WTC11 (cell line): ENCODE measurements around the gene GRID2. TPM values are rescaled to one million over a fixed set of nuclear protein-coding genes. Genes with fewer than 3 reads are reported as not detected.

Experiments used
- ATAC-seq: fragments of 200-7000 bp; cut with Tn5 transposase; 2 replicates; pipeline ENCODE4 v1.10.0; 2021; ENCODE audit warnings: mild to moderate bottlenecking, moderate library complexity
- CTCF ChIA-PET: fragments of 300-600 bp; sonication (Branson Sonifier 250); formaldehyde crosslinking; loops from one replicate; lab custom pipeline; 2021; ENCODE audit warnings: antibody characterized with exemption; lab: Charles Lee
- POLR2A ChIA-PET: fragments of 350-600 bp; sonication (Branson Sonifier 250); formaldehyde crosslinking; loops from one replicate; lab custom pipeline; 2021; ENCODE audit warnings: antibody characterized with exemption; lab: Charles Lee
- DNase-seq: peaks from one replicate; pipeline ENCODE4 v3.0.0; 2021; ENCODE audit warnings: low spot score
- H3K27ac Mint-ChIP-seq: 2 replicates; pipeline ENCODE4 v1.8.0; 2021; ENCODE audit warnings: mixed read lengths
- H3K27me3 Mint-ChIP-seq: 2 replicates; pipeline ENCODE4 v1.8.0; 2021; ENCODE audit warnings: low read depth, mild to moderate bottlenecking, moderate library complexity, mixed read lengths
- H3K36me3 Mint-ChIP-seq: 2 replicates; pipeline ENCODE4 v1.8.0; 2021; ENCODE audit warnings: mixed read lengths
- H3K4me1 Mint-ChIP-seq: 2 replicates; pipeline ENCODE4 v1.8.0; 2022; ENCODE audit warnings: mixed read lengths
- H3K4me3 Mint-ChIP-seq: 2 replicates; pipeline ENCODE4 v1.8.0; 2021; ENCODE audit warnings: mild to moderate bottlenecking, moderate library complexity, mixed read lengths
- H3K9me3 Mint-ChIP-seq: 2 replicates; pipeline ENCODE4 v1.8.0; 2021; ENCODE audit warnings: mixed read lengths
- ATF1 ChIP-seq: sonication (generic); formaldehyde crosslinking; IDR thresholded peaks from 2 replicates; pipeline ENCODE4 v1.8.1; 2023; ENCODE audit warnings: mild to moderate bottlenecking, moderate library complexity, missing genetic modification reagents
- ATF6 ChIP-seq: sonication (generic); formaldehyde crosslinking; IDR thresholded peaks from 2 replicates; pipeline ENCODE4 v1.8.1; 2023; ENCODE audit warnings: mild to moderate bottlenecking, missing genetic modification reagents
- E2F5 ChIP-seq: sonication (generic); formaldehyde crosslinking; IDR thresholded peaks from 2 replicates; pipeline ENCODE4 v1.8.1; 2022; ENCODE audit warnings: mild to moderate bottlenecking, moderate library complexity, missing genetic modification reagents
- ESRRA ChIP-seq: sonication (generic); formaldehyde crosslinking; IDR thresholded peaks from 2 replicates; pipeline ENCODE4 v1.8.1; 2022; ENCODE audit warnings: mild to moderate bottlenecking, missing genetic modification reagents, borderline replicate concordance
- FOXK1 ChIP-seq: sonication (generic); formaldehyde crosslinking; IDR thresholded peaks from 2 replicates; pipeline ENCODE4 v1.8.0; 2022; ENCODE audit warnings: mild to moderate bottlenecking, moderate library complexity, missing genetic modification reagents
- GRHL2 ChIP-seq: fragments of 250-450 bp; sonication (Bioruptor Pico); IDR thresholded peaks from 2 replicates; pipeline ENCODE4 v1.8.0; 2022; ENCODE audit warnings: mild to moderate bottlenecking, moderate library complexity; ENCODE audit not compliant: insufficient replicate concordance, severe bottlenecking
- IRF2 ChIP-seq: sonication (generic); formaldehyde crosslinking; IDR thresholded peaks from 2 replicates; pipeline ENCODE4 v1.8.0; 2022; ENCODE audit warnings: low read depth, missing genetic modification reagents, borderline replicate concordance
- MYBL2 ChIP-seq: sonication (generic); formaldehyde crosslinking; IDR thresholded peaks from 2 replicates; pipeline ENCODE4 v1.8.1; 2023; ENCODE audit warnings: mild to moderate bottlenecking, moderate library complexity, missing genetic modification reagents
- NFATC4 ChIP-seq: fragments of 250-450 bp; sonication (Bioruptor Pico); IDR thresholded peaks from 2 replicates; pipeline ENCODE4 v1.9.0; 2021; ENCODE audit warnings: mild to moderate bottlenecking
- NFYB ChIP-seq: sonication (generic); formaldehyde crosslinking; conservative IDR thresholded peaks from 2 replicates; pipeline ENCODE4 v1.8.0; 2022; ENCODE audit warnings: low read depth, missing genetic modification reagents
- NR3C1 ChIP-seq: sonication (generic); formaldehyde crosslinking; conservative IDR thresholded peaks from 2 replicates; pipeline ENCODE4 v1.8.1; 2023; ENCODE audit warnings: low read depth, mild to moderate bottlenecking, missing genetic modification reagents
- RELA ChIP-seq: sonication (generic); formaldehyde crosslinking; IDR thresholded peaks from 2 replicates; pipeline ENCODE4 v1.8.1; 2022; ENCODE audit warnings: missing genetic modification reagents, mild to moderate bottlenecking, borderline replicate concordance
- TEAD1 ChIP-seq: sonication (generic); formaldehyde crosslinking; IDR thresholded peaks from 2 replicates; pipeline ENCODE4 v1.8.0; 2022; ENCODE audit warnings: mild to moderate bottlenecking, missing genetic modification reagents
- TP53 ChIP-seq: sonication (generic); formaldehyde crosslinking; IDR thresholded peaks from 2 replicates; pipeline ENCODE4 v1.8.1; 2023; ENCODE audit warnings: mild to moderate bottlenecking, missing genetic modification reagents
- ZMAT4 ChIP-seq: fragments of 250-450 bp; sonication (Bioruptor Pico); IDR thresholded peaks from 2 replicates; pipeline ENCODE4 v1.9.0; 2021; ENCODE audit warnings: mild to moderate bottlenecking
- ZNF281 ChIP-seq: sonication (generic); formaldehyde crosslinking; IDR thresholded peaks from 2 replicates; pipeline ENCODE4 v1.8.0; 2023; ENCODE audit warnings: mild to moderate bottlenecking, missing genetic modification reagents
- ZNF416 ChIP-seq: fragments of 250-450 bp; sonication (Bioruptor Pico); IDR thresholded peaks from 2 replicates; pipeline ENCODE4 v1.9.0; 2021; ENCODE audit warnings: mild to moderate bottlenecking, inconsistent platforms
- total RNA-seq: library from RNA; stranded (reverse); gene quantifications from 3 replicates; pipeline ENCODE4 v1.2.3, GENCODE V29; 2021
- TF ChIP-seq, protein P1 (sequence below): fragments of 200-600 bp; IDR thresholded peaks from 2 replicates; pipeline ENCODE4 v1.8.0; 2022; ENCODE audit warnings: antibody characterized with exemption
- TF ChIP-seq, protein P2 (sequence below): sonication (generic); formaldehyde crosslinking; conservative IDR thresholded peaks from 2 replicates; pipeline ENCODE4 v1.8.1; 2023; ENCODE audit warnings: mild to moderate bottlenecking, low read depth, missing genetic modification reagents, moderate library complexity
- TF ChIP-seq, protein P3 (sequence below): fragments of 250-450 bp; sonication (Bioruptor Pico); IDR thresholded peaks from 2 replicates; pipeline ENCODE4 v1.9.0; 2021; ENCODE audit warnings: moderate library complexity, mild to moderate bottlenecking, inconsistent platforms, borderline replicate concordance
- TF ChIP-seq, protein P4 (sequence below): sonication (generic); formaldehyde crosslinking; IDR thresholded peaks from 2 replicates; pipeline ENCODE4 v1.8.0; 2023; ENCODE audit warnings: missing genetic modification reagents
- TF ChIP-seq, protein P5 (sequence below): sonication (generic); formaldehyde crosslinking; IDR thresholded peaks from 2 replicates; pipeline ENCODE4 v1.8.0; 2022; ENCODE audit warnings: mild to moderate bottlenecking, missing genetic modification reagents

The GRID2 gene
- total RNA-seq, 1 experiment from 2014 or later = 26.8 TPM

DNA sequence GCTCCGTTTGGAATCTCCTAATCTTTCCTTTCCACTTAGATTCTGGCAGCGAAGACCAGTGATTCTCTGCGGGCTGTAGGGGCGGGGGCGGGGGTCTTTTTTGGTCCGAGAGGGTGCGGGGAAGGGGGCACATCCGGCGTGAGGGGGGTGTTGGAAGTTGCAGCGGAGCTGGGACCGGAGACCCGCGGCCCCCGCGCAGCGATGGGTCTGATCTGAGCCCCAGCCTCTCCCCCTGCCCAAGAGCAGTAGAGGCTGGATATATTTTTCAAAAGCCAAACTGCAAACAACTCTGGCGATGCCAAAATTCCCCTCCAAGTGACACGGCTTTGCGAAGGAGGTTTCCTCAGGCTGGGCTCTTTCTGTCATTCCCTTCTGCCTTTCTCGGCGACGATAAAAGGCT lies 355 bp downstream of the GRID2 start (continued):
- TF ChIP-seq, protein P1, sequence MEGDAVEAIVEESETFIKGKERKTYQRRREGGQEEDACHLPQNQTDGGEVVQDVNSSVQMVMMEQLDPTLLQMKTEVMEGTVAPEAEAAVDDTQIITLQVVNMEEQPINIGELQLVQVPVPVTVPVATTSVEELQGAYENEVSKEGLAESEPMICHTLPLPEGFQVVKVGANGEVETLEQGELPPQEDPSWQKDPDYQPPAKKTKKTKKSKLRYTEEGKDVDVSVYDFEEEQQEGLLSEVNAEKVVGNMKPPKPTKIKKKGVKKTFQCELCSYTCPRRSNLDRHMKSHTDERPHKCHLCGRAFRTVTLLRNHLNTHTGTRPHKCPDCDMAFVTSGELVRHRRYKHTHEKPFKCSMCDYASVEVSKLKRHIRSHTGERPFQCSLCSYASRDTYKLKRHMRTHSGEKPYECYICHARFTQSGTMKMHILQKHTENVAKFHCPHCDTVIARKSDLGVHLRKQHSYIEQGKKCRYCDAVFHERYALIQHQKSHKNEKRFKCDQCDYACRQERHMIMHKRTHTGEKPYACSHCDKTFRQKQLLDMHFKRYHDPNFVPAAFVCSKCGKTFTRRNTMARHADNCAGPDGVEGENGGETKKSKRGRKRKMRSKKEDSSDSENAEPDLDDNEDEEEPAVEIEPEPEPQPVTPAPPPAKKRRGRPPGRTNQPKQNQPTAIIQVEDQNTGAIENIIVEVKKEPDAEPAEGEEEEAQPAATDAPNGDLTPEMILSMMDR = no peak
- TF ChIP-seq NFYB = no peak
- TF ChIP-seq MYBL2 (CRISPR knock-in tag) = no peak
- TF ChIP-seq, protein P2, sequence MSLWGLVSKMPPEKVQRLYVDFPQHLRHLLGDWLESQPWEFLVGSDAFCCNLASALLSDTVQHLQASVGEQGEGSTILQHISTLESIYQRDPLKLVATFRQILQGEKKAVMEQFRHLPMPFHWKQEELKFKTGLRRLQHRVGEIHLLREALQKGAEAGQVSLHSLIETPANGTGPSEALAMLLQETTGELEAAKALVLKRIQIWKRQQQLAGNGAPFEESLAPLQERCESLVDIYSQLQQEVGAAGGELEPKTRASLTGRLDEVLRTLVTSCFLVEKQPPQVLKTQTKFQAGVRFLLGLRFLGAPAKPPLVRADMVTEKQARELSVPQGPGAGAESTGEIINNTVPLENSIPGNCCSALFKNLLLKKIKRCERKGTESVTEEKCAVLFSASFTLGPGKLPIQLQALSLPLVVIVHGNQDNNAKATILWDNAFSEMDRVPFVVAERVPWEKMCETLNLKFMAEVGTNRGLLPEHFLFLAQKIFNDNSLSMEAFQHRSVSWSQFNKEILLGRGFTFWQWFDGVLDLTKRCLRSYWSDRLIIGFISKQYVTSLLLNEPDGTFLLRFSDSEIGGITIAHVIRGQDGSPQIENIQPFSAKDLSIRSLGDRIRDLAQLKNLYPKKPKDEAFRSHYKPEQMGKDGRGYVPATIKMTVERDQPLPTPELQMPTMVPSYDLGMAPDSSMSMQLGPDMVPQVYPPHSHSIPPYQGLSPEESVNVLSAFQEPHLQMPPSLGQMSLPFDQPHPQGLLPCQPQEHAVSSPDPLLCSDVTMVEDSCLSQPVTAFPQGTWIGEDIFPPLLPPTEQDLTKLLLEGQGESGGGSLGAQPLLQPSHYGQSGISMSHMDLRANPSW (CRISPR knock-in tag) = no peak
- TF ChIP-seq, protein P3, sequence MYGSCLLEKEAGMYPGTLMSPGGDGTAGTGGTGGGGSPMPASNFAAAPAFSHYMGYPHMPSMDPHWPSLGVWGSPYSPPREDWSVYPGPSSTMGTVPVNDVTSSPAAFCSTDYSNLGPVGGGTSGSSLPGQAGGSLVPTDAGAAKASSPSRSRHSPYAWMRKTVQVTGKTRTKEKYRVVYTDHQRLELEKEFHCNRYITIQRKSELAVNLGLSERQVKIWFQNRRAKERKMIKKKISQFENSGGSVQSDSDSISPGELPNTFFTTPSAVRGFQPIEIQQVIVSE (CRISPR knock-in tag) = no peak
- TF ChIP-seq, protein P4, sequence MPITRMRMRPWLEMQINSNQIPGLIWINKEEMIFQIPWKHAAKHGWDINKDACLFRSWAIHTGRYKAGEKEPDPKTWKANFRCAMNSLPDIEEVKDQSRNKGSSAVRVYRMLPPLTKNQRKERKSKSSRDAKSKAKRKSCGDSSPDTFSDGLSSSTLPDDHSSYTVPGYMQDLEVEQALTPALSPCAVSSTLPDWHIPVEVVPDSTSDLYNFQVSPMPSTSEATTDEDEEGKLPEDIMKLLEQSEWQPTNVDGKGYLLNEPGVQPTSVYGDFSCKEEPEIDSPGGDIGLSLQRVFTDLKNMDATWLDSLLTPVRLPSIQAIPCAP (CRISPR knock-in tag) = no peak
- no peak for TF ChIP-seq TEAD1 (CRISPR knock-in tag)

DNA sequence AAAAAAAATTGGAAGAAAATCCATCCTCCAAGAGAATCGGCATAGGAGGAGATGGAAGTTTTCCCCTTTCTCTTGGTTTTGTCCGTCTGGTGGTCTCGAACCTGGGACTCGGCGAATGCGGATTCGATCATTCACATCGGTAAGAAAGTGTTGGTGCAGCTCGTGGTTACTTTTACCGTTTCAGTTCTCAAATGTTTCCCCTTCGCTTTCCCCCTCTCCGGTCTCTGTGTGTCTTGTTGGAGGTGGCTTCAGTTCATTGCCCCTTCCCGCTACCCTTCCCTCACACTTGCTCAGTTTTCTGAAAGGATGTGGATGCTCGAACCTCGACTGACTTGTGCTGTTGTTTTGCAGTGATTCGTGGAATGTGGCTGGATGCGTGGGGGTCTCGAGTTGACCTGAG lies 840 bp downstream of the GRID2 start:
- ATAC-seq = no peak
- Mint-ChIP-seq H3K4me1 (peaks cover 54% of the 10 kb centered on the region), H3K4me3 (peak overlapping the region; percentile 93), H3K27me3 (no peaks in the 10 kb centered on the region), H3K27ac (peak overlapping the region; percentile 90), H3K9me3 (no peaks in the 10 kb centered on the region), H3K36me3 (no peaks in the 10 kb centered on the region)
- peak; percentile 24 for DNase-seq
- CTCF ChIA-PET = interaction anchor here (1.6 kb wide), 1 partner anchor 12 kb away, joined by 6 read pairs; no protein-coding TSS in a partner anchor
- POLR2A ChIA-PET = interaction anchor here (0.7 to 2.0 kb wide), 4 partner anchors 8 to 142 kb away, joined by 3 to 8 read pairs (median 4); no protein-coding TSS in a partner anchor
- TF ChIP-seq IRF2 (no peak), FOXK1 (CRISPR knock-in tag) (no peak), NFATC4 (CRISPR knock-in tag) (no peak), ATF6 (CRISPR knock-in tag) (no peak), NR3C1 (CRISPR knock-in tag) (no peak), ATF1 (CRISPR knock-in tag) (no peak), E2F5 (CRISPR knock-in tag) (no peak), ZNF281 (CRISPR knock-in tag) (no peak), ZMAT4 (CRISPR knock-in tag) (no peak), GRHL2 (CRISPR knock-in tag) (no peak), TP53 (CRISPR knock-in tag) (no peak), RELA (CRISPR knock-in tag) (no peak), ESRRA (no peak), ZNF416 (CRISPR knock-in tag) (no peak)
- TF ChIP-seq, protein P5, sequence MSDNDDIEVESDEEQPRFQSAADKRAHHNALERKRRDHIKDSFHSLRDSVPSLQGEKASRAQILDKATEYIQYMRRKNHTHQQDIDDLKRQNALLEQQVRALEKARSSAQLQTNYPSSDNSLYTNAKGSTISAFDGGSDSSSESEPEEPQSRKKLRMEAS = no peak
